K562 (cell line): Measurements from ENCODE around the gene HTR2A.

ENCODE experiments used
- BACH1 ChIP-seq: fragments of 200-800 bp; sonication (Bioruptor generic); IDR thresholded peaks from 2 replicates; pipeline ENCODE4 v1.6.1; 2016; ENCODE audit warnings: missing genetic modification characterization, missing compliant biosample characterization
- CHD2 ChIP-seq: IDR thresholded peaks from 2 replicates; pipeline ENCODE4 v1.6.1; 2011; ENCODE audit warnings: low read depth, low read length
- CTCF ChIP-seq, 3 experiments: IDR thresholded peaks in 2 of 3; conservative IDR thresholded peaks in 1 of 3; 2 replicates each; pipeline ENCODE4 v1.5.1; 2011 to 2012; ENCODE audit warnings: low read length in 3 of 3, mild to moderate bottlenecking in 3 of 3, control low read depth in 2 of 3, improper control_type of control experiment in 1 of 3, inconsistent platforms in 1 of 3, low read depth in 1 of 3, mixed read lengths in 1 of 3, moderate library complexity in 1 of 3; ENCODE audit not compliant: insufficient read depth in 2 of 3
- NR4A1 ChIP-seq, 2 experiments: fragments of 250-450 bp in 1 of 2; fragments of 450-650 bp in 1 of 2; sonication (Bioruptor Pico) in 1 of 2; IDR thresholded peaks; 2 replicates each; pipeline versions ENCODE4 v1.4.0 to v1.6.1; 2016 to 2020; ENCODE audit warnings: mild to moderate bottlenecking in 2 of 2, missing compliant biosample characterization in 1 of 2, missing genetic modification characterization in 1 of 2, moderate library complexity in 1 of 2
- POLR2A ChIP-seq: fragments of 450-650 bp; conservative IDR thresholded peaks from 2 replicates; pipeline ENCODE4 v1.6.1; 2016
- SMARCC2 ChIP-seq: fragments of 450-650 bp; IDR thresholded peaks from 2 replicates; pipeline ENCODE4 v1.6.1; 2017; ENCODE audit warnings: antibody characterized with exemption, moderate library complexity, mild to moderate bottlenecking, low read depth
- SREBF2 ChIP-seq: sonication (generic); formaldehyde crosslinking; IDR thresholded peaks from 2 replicates; pipeline ENCODE4 v1.4.0; 2020; ENCODE audit warnings: mild to moderate bottlenecking, missing genetic modification reagents
- STAT5A ChIP-seq: IDR thresholded peaks from 2 replicates; pipeline ENCODE4 v1.6.1; 2012; ENCODE audit warnings: low read length, inconsistent platforms, borderline replicate concordance
- ZBTB33 ChIP-seq: sonication (generic); formaldehyde crosslinking; IDR thresholded peaks from 2 replicates; pipeline ENCODE4 v1.8.1; 2023; ENCODE audit warnings: mild to moderate bottlenecking, missing genetic modification reagents

- TF ChIP-seq CTCF (IDR thresholded peaks at IDR 0.05 in 2 of 3, conservative IDR thresholded peaks at IDR 0.05 in 1 of 3; ENCODE audit: insufficient read depth in 2 of 3, low read depth in 1 of 3, low read length in 3 of 3) (no peak), BACH1 (tag) (no peak), POLR2A (no peak), CHD2 (no peak), SMARCC2 (no peak), ZBTB33 (no peak), STAT5A (no peak), SREBF2 (no peak), NR4A1 (CRISPR knock-in tag; IDR thresholded peaks at IDR 0.05) (no peak), NR4A1 (tag; IDR thresholded peaks at IDR 0.05) (no peak)
Measured at GRCh38 chr13:46901721-46902120, 4.9 kb upstream of the HTR2A start.
